ENCODE measurements around the gene CSNK1D.

CSNK1D gene

DNA sequence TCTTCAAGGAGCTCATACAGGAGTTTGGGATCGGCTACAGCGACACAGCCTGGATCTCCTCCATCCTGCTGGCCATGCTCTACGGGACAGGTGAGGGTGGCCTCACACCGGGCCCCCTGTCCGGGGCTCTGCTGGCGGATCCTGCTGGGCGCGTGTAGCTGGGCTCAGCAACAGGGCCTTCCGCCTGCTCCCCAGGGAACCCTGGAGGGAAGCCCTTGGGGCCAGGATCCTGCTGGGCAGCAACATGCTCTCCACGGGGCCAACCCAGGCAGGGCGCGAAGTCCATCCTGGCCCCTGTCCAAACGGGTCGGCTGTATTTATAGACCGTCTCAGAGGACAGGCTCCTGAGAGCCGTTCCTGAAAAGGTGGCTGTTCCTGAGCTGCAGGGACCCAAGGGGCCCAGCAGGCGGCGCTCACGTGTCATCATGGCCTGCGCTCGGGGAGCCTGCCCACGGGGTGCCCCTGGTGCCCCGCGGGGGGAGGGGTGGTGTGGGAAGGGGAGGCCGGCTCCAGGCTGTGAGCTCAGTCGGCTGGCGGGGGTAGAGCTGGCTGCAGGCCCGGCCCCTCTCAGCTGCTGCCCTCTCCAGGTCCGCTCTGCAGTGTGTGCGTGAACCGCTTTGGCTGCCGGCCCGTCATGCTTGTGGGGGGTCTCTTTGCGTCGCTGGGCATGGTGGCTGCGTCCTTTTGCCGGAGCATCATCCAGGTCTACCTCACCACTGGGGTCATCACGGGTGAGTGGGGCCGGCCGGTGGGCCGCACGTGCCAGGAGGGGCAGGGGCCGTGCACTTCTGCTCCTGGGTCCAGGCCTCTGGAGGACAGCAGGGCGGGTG is 37.1 kb downstream of the CSNK1D start (continued):
- TF ChIP-seq, protein P1, sequence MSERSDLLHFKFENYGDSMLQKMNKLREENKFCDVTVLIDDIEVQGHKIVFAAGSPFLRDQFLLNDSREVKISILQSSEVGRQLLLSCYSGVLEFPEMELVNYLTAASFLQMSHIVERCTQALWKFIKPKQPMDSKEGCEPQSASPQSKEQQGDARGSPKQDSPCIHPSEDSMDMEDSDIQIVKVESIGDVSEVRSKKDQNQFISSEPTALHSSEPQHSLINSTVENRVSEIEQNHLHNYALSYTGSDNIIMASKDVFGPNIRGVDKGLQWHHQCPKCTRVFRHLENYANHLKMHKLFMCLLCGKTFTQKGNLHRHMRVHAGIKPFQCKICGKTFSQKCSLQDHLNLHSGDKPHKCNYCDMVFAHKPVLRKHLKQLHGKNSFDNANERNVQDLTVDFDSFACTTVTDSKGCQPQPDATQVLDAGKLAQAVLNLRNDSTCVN (tag by site-specific recombination; optimal IDR thresholded peaks at IDR 0.05): peak; percentile 18
- TF ChIP-seq ZNF837 (tag by site-specific recombination; IDR thresholded peaks at IDR 0.05) (no peak), ZBTB21 (tag by site-specific recombination; IDR thresholded peaks at IDR 0.05) (peak; percentile 48; the same call in 1 of the 2 replicates), ZFP3 (tag by site-specific recombination; IDR thresholded peaks at IDR 0.05; ENCODE audit: low read depth) (no peak), ZBTB20 (tag by site-specific recombination; IDR thresholded peaks at IDR 0.05) (0 out of 2 replicates have a peak, but pooled peaks have one; percentile 16), ZNF626 (tag by site-specific recombination; IDR thresholded peaks at IDR 0.05) (no peak), ZNF785 (tag by site-specific recombination; IDR thresholded peaks at IDR 0.05) (no peak; the same call in 1 of the 2 replicates), ZNF391 (tag by site-specific recombination; IDR thresholded peaks at IDR 0.05; ENCODE audit: borderline replicate concordance, low read depth) (0 out of 2 replicates have a peak, but pooled peaks have one; percentile 23), ZNF776 (tag by site-specific recombination; IDR thresholded peaks at IDR 0.05; ENCODE audit: borderline replicate concordance) (no peak), ZNF623 (tag by site-specific recombination; IDR thresholded peaks at IDR 0.05) (no peak), ZNF175 (tag by site-specific recombination; IDR thresholded peaks at IDR 0.05) (no peak), MEIS1 (CRISPR knock-in tag; IDR thresholded peaks at IDR 0.05; ENCODE audit: borderline replicate concordance) (no peak), ZNF248 (tag by site-specific recombination; IDR thresholded peaks at IDR 0.05) (no peak), SP2 (tag by site-specific recombination; IDR thresholded peaks at IDR 0.05) (0 out of 2 replicates have a peak, but pooled peaks have one; percentile 13), HOXA7 (CRISPR knock-in tag; IDR thresholded peaks at IDR 0.05; ENCODE audit: borderline replicate concordance) (no peak), ZNF529 (tag by site-specific recombination; IDR thresholded peaks at IDR 0.05; ENCODE audit: insufficient replicate concordance) (no peak), REPIN1 (tag by site-specific recombination; IDR thresholded peaks at IDR 0.05; ENCODE audit: low read depth) (no peak), MYNN (tag by site-specific recombination; IDR thresholded peaks at IDR 0.05; ENCODE audit: borderline replicate concordance) (no peak), ZNF202 (tag by site-specific recombination; IDR thresholded peaks at IDR 0.05; ENCODE audit: borderline replicate concordance) (no peak), ZNF530 (tag by site-specific recombination; IDR thresholded peaks at IDR 0.05; ENCODE audit: low read depth) (no peak), ZNF324 (tag by site-specific recombination; IDR thresholded peaks at IDR 0.05) (0 out of 2 replicates have a peak, but pooled peaks have one; percentile 50), ZNF76 (tag by site-specific recombination; IDR thresholded peaks at IDR 0.05; ENCODE audit: borderline replicate concordance, low read depth) (peak; percentile 43; the same call in 1 of the 2 replicates), ZNF19 (tag by site-specific recombination; IDR thresholded peaks at IDR 0.05; ENCODE audit: low read depth) (no peak), ZNF549 (tag by site-specific recombination; IDR thresholded peaks at IDR 0.05) (no peak)
- TF ChIP-seq, protein P2, sequence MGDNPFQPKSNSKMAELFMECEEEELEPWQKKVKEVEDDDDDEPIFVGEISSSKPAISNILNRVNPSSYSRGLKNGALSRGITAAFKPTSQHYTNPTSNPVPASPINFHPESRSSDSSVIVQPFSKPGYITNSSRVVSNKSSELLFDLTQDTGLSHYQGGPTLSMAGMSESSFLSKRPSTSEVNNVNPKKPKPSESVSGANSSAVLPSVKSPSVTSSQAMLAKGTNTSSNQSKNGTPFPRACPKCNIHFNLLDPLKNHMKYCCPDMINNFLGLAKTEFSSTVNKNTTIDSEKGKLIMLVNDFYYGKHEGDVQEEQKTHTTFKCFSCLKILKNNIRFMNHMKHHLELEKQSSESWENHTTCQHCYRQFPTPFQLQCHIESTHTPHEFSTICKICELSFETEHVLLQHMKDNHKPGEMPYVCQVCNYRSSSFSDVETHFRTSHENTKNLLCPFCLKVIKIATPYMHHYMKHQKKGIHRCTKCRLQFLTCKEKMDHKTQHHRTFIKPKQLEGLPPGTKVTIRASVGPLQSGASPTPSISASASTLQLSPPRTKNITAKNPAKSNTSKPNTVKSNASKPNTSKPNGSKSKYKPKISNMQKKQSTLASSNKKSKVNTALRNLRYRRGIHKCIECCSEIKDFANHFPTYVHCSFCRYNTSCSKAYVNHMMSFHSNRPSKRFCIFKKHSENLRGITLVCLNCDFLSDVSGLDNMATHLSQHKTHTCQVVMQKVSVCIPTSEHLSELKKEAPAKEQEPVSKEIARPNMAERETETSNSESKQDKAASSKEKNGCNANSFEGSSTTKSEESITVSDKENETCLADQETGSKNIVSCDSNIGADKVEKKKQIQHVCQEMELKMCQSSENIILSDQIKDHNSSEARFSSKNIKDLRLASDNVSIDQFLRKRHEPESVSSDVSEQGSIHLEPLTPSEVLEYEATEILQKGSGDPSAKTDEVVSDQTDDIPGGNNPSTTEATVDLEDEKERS (tag by site-specific recombination; IDR thresholded peaks at IDR 0.05): no peak
- TF ChIP-seq, protein P3, sequence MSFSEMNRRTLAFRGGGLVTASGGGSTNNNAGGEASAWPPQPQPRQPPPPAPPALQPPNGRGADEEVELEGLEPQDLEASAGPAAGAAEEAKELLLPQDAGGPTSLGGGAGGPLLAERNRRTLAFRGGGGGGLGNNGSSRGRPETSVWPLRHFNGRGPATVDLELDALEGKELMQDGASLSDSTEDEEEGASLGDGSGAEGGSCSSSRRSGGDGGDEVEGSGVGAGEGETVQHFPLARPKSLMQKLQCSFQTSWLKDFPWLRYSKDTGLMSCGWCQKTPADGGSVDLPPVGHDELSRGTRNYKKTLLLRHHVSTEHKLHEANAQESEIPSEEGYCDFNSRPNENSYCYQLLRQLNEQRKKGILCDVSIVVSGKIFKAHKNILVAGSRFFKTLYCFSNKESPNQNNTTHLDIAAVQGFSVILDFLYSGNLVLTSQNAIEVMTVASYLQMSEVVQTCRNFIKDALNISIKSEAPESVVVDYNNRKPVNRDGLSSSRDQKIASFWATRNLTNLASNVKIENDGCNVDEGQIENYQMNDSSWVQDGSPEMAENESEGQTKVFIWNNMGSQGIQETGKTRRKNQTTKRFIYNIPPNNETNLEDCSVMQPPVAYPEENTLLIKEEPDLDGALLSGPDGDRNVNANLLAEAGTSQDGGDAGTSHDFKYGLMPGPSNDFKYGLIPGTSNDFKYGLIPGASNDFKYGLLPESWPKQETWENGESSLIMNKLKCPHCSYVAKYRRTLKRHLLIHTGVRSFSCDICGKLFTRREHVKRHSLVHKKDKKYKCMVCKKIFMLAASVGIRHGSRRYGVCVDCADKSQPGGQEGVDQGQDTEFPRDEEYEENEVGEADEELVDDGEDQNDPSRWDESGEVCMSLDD (tag by site-specific recombination; IDR thresholded peaks at IDR 0.05): peak; percentile 86
- TF ChIP-seq, protein P4, sequence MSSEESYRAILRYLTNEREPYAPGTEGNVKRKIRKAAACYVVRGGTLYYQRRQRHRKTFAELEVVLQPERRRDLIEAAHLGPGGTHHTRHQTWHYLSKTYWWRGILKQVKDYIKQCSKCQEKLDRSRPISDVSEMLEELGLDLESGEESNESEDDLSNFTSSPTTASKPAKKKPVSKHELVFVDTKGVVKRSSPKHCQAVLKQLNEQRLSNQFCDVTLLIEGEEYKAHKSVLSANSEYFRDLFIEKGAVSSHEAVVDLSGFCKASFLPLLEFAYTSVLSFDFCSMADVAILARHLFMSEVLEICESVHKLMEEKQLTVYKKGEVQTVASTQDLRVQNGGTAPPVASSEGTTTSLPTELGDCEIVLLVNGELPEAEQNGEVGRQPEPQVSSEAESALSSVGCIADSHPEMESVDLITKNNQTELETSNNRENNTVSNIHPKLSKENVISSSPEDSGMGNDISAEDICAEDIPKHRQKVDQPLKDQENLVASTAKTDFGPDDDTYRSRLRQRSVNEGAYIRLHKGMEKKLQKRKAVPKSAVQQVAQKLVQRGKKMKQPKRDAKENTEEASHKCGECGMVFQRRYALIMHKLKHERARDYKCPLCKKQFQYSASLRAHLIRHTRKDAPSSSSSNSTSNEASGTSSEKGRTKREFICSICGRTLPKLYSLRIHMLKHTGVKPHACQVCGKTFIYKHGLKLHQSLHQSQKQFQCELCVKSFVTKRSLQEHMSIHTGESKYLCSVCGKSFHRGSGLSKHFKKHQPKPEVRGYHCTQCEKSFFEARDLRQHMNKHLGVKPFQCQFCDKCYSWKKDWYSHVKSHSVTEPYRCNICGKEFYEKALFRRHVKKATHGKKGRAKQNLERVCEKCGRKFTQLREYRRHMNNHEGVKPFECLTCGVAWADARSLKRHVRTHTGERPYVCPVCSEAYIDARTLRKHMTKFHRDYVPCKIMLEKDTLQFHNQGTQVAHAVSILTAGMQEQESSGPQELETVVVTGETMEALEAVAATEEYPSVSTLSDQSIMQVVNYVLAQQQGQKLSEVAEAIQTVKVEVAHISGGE (tag by site-specific recombination; conservative IDR thresholded peaks at IDR 0.05; ENCODE audit: low read depth): no peak
- TF ChIP-seq, protein P5, sequence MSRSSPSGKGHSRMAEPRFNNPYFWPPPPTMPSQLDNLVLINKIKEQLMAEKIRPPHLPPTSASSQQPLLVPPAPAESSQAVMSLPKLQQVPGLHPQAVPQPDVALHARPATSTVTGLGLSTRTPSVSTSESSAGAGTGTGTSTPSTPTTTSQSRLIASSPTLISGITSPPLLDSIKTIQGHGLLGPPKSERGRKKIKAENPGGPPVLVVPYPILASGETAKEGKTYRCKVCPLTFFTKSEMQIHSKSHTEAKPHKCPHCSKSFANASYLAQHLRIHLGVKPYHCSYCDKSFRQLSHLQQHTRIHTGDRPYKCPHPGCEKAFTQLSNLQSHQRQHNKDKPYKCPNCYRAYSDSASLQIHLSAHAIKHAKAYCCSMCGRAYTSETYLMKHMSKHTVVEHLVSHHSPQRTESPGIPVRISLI (tag by site-specific recombination; IDR thresholded peaks at IDR 0.05): no peak
